Stimulated activated effector memory CD8-positive, alpha-beta T cell treated with anti-CD3 and anti-CD28 coated beads, Interleukin-12 subunit alpha, Interleukin-12 subunit beta, amount 100 ng/mL, for 72 hours (primary cell): ENCODE measurements around the gene PPARG.
"Not testable (repeated sequence)": the region's sequence is repeated elsewhere in the genome, so short reads cannot be mapped to it uniquely, and the experiment has no call there.

Source experiments
- ATAC-seq: fragments of 150-1000 bp; cut with Tn5 transposase; 2 replicates; pipeline ENCODE4 v1.10.0; 2021
- DNase-seq, 2 donors: peaks; one replicate each; pipeline ENCODE4 v3.0.0; 2021 to 2022; ENCODE audit warnings: low spot score in 2 of 2
- H3K27ac Mint-ChIP-seq: one replicate; pipeline ENCODE4 v1.8.0; 2022; ENCODE audit warnings: mild to moderate bottlenecking, mixed read lengths
- H3K36me3 Mint-ChIP-seq: one replicate; pipeline ENCODE4 v1.8.0; 2022; ENCODE audit warnings: mild to moderate bottlenecking, mixed read lengths
- H3K4me1 Mint-ChIP-seq: one replicate; pipeline ENCODE4 v1.8.0; 2022; ENCODE audit warnings: mixed read lengths
- H3K4me3 Mint-ChIP-seq: one replicate; pipeline ENCODE4 v1.8.0; 2022; ENCODE audit warnings: mild to moderate bottlenecking, mixed read lengths
- H3K9me3 Mint-ChIP-seq: one replicate; pipeline ENCODE4 v1.8.0; 2022; ENCODE audit warnings: mixed read lengths

The PPARG gene

GRCh38 chr3:12464181-12464580 is 175.3 kb downstream of the PPARG start:
- Mint-ChIP-seq H3K27ac (no peak overlapping the region), H3K4me1 (peaks cover 16% of the 10 kb centered on the region), H3K9me3 (no peaks in the 10 kb centered on the region), H3K36me3 (no peaks in the 10 kb centered on the region), H3K4me3 (no peak overlapping the region)
- ATAC-seq: no peak
- DNase-seq: no peak

- ATAC-seq (no peak), DNase-seq (no peak)
- Mint-ChIP-seq H3K9me3 (no peaks in the 10 kb centered on the region), H3K36me3 (no peaks in the 10 kb centered on the region), H3K4me1 (peaks cover 16% of the 10 kb centered on the region), H3K4me3 (no peak overlapping the region), H3K27ac (no peak overlapping the region)
Observed at GRCh38 chr3:12465151-12465835, 176.4 kb downstream of the PPARG start.

- no peaks in the 10 kb centered on the region for H3K9me3 Mint-ChIP-seq
- H3K36me3 Mint-ChIP-seq: no peaks in the 10 kb centered on the region
Observed at GRCh38 chr3:12465836-12466225, 177.0 kb downstream of the PPARG start.

GRCh38 chr3:12467746-12468145 is 178.9 kb downstream of the PPARG start:
- no peaks in the 10 kb centered on the region for H3K9me3 Mint-ChIP-seq
- H3K36me3 Mint-ChIP-seq: peaks cover 6% of the 10 kb centered on the region
- no peak overlapping the region for H3K4me3 Mint-ChIP-seq
- H3K27ac Mint-ChIP-seq: no peak overlapping the region
- no peak for ATAC-seq
- DNase-seq: no peak
- H3K4me1 Mint-ChIP-seq: peaks cover 21% of the 10 kb centered on the region

More at GRCh38 chr3:12465836-12466225, 177.0 kb downstream of the PPARG start:
- no peak for DNase-seq
- no peak overlapping the region for H3K4me3 Mint-ChIP-seq
- peaks cover 17% of the 10 kb centered on the region for H3K4me1 Mint-ChIP-seq
- H3K27ac Mint-ChIP-seq: no peak overlapping the region
- no peak for ATAC-seq

- ATAC-seq (no peak), DNase-seq (no peak)
- peaks cover 6% of the 10 kb centered on the region for H3K36me3 Mint-ChIP-seq
- peaks cover 27% of the 10 kb centered on the region for H3K4me1 Mint-ChIP-seq
- no peaks in the 10 kb centered on the region for H3K9me3 Mint-ChIP-seq
- no peak overlapping the region for H3K4me3 Mint-ChIP-seq
- H3K27ac Mint-ChIP-seq: no peak overlapping the region
Observed at GRCh38 chr3:12468276-12468675, 179.4 kb downstream of the PPARG start.

GRCh38 chr3:12468757-12469156 is 179.9 kb downstream of the PPARG start:
- peaks cover 32% of the 10 kb centered on the region for H3K4me1 Mint-ChIP-seq
- no peak overlapping the region for H3K4me3 Mint-ChIP-seq
- peaks cover 6% of the 10 kb centered on the region for H3K36me3 Mint-ChIP-seq
- DNase-seq (no peak), ATAC-seq (no peak)
- no peaks in the 10 kb centered on the region for H3K9me3 Mint-ChIP-seq
- H3K27ac Mint-ChIP-seq: no peak overlapping the region

- not testable (repeated sequence) for H3K27ac Mint-ChIP-seq
Observed at GRCh38 chr3:12469222-12469621, 180.4 kb downstream of the PPARG start.

GRCh38 chr3:12470111-12470510 is 181.2 kb downstream of the PPARG start:
- H3K36me3 Mint-ChIP-seq: peaks cover 6% of the 10 kb centered on the region
- no peaks in the 10 kb centered on the region for H3K9me3 Mint-ChIP-seq
- DNase-seq (no peak), ATAC-seq (no peak)
- no peak overlapping the region for H3K4me3 Mint-ChIP-seq
- peaks cover 32% of the 10 kb centered on the region for H3K4me1 Mint-ChIP-seq
- H3K27ac Mint-ChIP-seq: no peak overlapping the region

More at GRCh38 chr3:12469222-12469621, 180.4 kb downstream of the PPARG start:
- not testable (repeated sequence) for DNase-seq, ATAC-seq, H3K9me3 Mint-ChIP-seq, H3K36me3 Mint-ChIP-seq, H3K4me3 Mint-ChIP-seq
- peaks cover 32% of the 10 kb centered on the region for H3K4me1 Mint-ChIP-seq

- Mint-ChIP-seq H3K36me3 (peaks cover 6% of the 10 kb centered on the region), H3K4me3 (peak overlapping the region; percentile 53), H3K27ac (peak overlapping the region; percentile 80), H3K9me3 (no peaks in the 10 kb centered on the region), H3K4me1 (peaks cover 32% of the 10 kb centered on the region)
- no peak for DNase-seq
- ATAC-seq: no peak
Observed at GRCh38 chr3:12470680-12471079, 181.8 kb downstream of the PPARG start.

- H3K27ac Mint-ChIP-seq: peak overlapping the region; percentile 80
- H3K9me3 Mint-ChIP-seq: no peaks in the 10 kb centered on the region
- peak; percentile 28 to 76 for DNase-seq
Observed at GRCh38 chr3:12471241-12471640, 182.4 kb downstream of the PPARG start.

GRCh38 chr3:12472000-12472610 is 183.2 kb downstream of the PPARG start:
- peaks cover 6% of the 10 kb centered on the region for H3K36me3 Mint-ChIP-seq
- no peaks in the 10 kb centered on the region for H3K9me3 Mint-ChIP-seq
- peak overlapping the region; percentile 80 for H3K27ac Mint-ChIP-seq
- ATAC-seq: no peak
- H3K4me1 Mint-ChIP-seq: peaks cover 32% of the 10 kb centered on the region
- no peak for DNase-seq
- H3K4me3 Mint-ChIP-seq: peak overlapping the region; percentile 53

More at GRCh38 chr3:12471241-12471640, 182.4 kb downstream of the PPARG start:
- peak; percentile 97 for ATAC-seq
- H3K4me3 Mint-ChIP-seq: peak overlapping the region; percentile 53
- peaks cover 32% of the 10 kb centered on the region for H3K4me1 Mint-ChIP-seq
- peaks cover 6% of the 10 kb centered on the region for H3K36me3 Mint-ChIP-seq

GRCh38 chr3:12472796-12473195 is 183.9 kb downstream of the PPARG start:
- Mint-ChIP-seq H3K27ac (peak overlapping the region; percentile 37), H3K9me3 (no peaks in the 10 kb centered on the region), H3K4me1 (peaks cover 32% of the 10 kb centered on the region), H3K4me3 (no peak overlapping the region), H3K36me3 (peaks cover 6% of the 10 kb centered on the region)
- ATAC-seq: no peak
- DNase-seq: no peak

- H3K36me3 Mint-ChIP-seq: peaks cover 6% of the 10 kb centered on the region
- DNase-seq (no peak), ATAC-seq (peak; percentile 26)
- no peak overlapping the region for H3K4me3 Mint-ChIP-seq
- no peaks in the 10 kb centered on the region for H3K9me3 Mint-ChIP-seq
- H3K4me1 Mint-ChIP-seq: peaks cover 32% of the 10 kb centered on the region
- H3K27ac Mint-ChIP-seq: peak overlapping the region; percentile 37
Observed at GRCh38 chr3:12473511-12473910, 184.6 kb downstream of the PPARG start.

- ATAC-seq (no peak), DNase-seq (no peak)
Observed at GRCh38 chr3:12476238-12476897, 187.5 kb downstream of the PPARG start.

GRCh38 chr3:12477256-12477655 is 188.4 kb downstream of the PPARG start:
- Mint-ChIP-seq H3K27ac (no peak overlapping the region), H3K36me3 (no peaks in the 10 kb centered on the region), H3K9me3 (no peaks in the 10 kb centered on the region), H3K4me3 (no peak overlapping the region), H3K4me1 (peaks cover 24% of the 10 kb centered on the region)
- ATAC-seq: no peak
- no peak for DNase-seq

More at GRCh38 chr3:12476238-12476897, 187.5 kb downstream of the PPARG start:
- Mint-ChIP-seq H3K36me3 (peaks cover 3% of the 10 kb centered on the region), H3K9me3 (no peaks in the 10 kb centered on the region), H3K4me3 (no peak overlapping the region), H3K4me1 (peaks cover 32% of the 10 kb centered on the region), H3K27ac (peak overlapping the region; percentile 4)

GRCh38 chr3:12478326-12478725 is 189.5 kb downstream of the PPARG start:
- H3K4me1 Mint-ChIP-seq: peaks cover 18% of the 10 kb centered on the region
- H3K4me3 Mint-ChIP-seq: no peak overlapping the region
- no peaks in the 10 kb centered on the region for H3K36me3 Mint-ChIP-seq
- H3K27ac Mint-ChIP-seq: no peak overlapping the region
- no peak for ATAC-seq
- DNase-seq: no peak
- H3K9me3 Mint-ChIP-seq: no peaks in the 10 kb centered on the region
